Smooth muscle cell (in vitro differentiated cells): ENCODE measurements around the gene AS3MT. TPM values are rescaled to one million over a fixed set of nuclear protein-coding genes. Genes with fewer than 3 reads are reported as not detected.
"Not testable (repeated sequence)": the region's sequence is repeated elsewhere in the genome, so short reads cannot be mapped to it uniquely, and the experiment has no call there.

Source experiments
- DNase-seq: peaks from one replicate; lab custom pipeline; 2025; ENCODE audit not compliant: unreplicated experiment; lab: John Stamatoyannopoulos, UW
- H2AFZ ChIP-seq: fragments of 200-600 bp; sonication (generic); 2 replicates; pipeline ENCODE4 v1.6.0; 2016; ENCODE audit warnings: antibody characterized with exemption, low read depth, mild to moderate bottlenecking
- H3F3A ChIP-seq: fragments of 200-600 bp; sonication (generic); 2 replicates; pipeline ENCODE4 v1.6.0; 2017; ENCODE audit warnings: antibody characterized with exemption, low read depth
- H3K27ac ChIP-seq: fragments of 200-600 bp; sonication (generic); 2 replicates; pipeline ENCODE4 v1.5.1; 2016; ENCODE audit warnings: low read depth, mild to moderate bottlenecking
- H3K27me3 ChIP-seq: fragments of 200-600 bp; sonication (generic); 2 replicates; pipeline ENCODE4 v1.6.1; 2016; ENCODE audit warnings: low read depth, mild to moderate bottlenecking
- H3K36me3 ChIP-seq: fragments of 200-600 bp; sonication (generic); 2 replicates; pipeline ENCODE4 v1.5.1; 2016; ENCODE audit warnings: low read depth
- H3K4me1 ChIP-seq: fragments of 200-600 bp; sonication (generic); 2 replicates; pipeline ENCODE4 v1.5.1; 2016; ENCODE audit warnings: low read depth
- H3K4me2 ChIP-seq: fragments of 200-600 bp; sonication (generic); 2 replicates; pipeline ENCODE4 v1.6.0; 2016; ENCODE audit warnings: mild to moderate bottlenecking
- H3K4me3 ChIP-seq: fragments of 200-600 bp; sonication (generic); 2 replicates; pipeline ENCODE4 v1.5.1; 2016; ENCODE audit warnings: mild to moderate bottlenecking
- H3K79me2 ChIP-seq: fragments of 200-600 bp; sonication (generic); 2 replicates; pipeline ENCODE4 v1.6.0; 2016; ENCODE audit warnings: low read depth, mild to moderate bottlenecking
- H3K9ac ChIP-seq: fragments of 200-600 bp; sonication (generic); 2 replicates; pipeline ENCODE4 v1.6.0; 2016; ENCODE audit warnings: low read depth
- H3K9me3 ChIP-seq: fragments of 200-600 bp; sonication (generic); replicated peaks from 2 replicates; pipeline ENCODE4 v1.5.1; 2016; ENCODE audit warnings: low read depth
- H4K20me1 ChIP-seq: fragments of 200-600 bp; sonication (generic); 2 replicates; pipeline ENCODE4 v1.6.0; 2016; ENCODE audit warnings: low read depth
- CTCF ChIP-seq: fragments of 200-600 bp; sonication (generic); IDR thresholded peaks from 2 replicates; pipeline ENCODE4 v1.5.1; 2017; ENCODE audit warnings: borderline replicate concordance, mild to moderate bottlenecking, antibody characterized with exemption; ENCODE audit not compliant: insufficient read depth, poor library complexity, severe bottlenecking
- WGBS: methylation state at CpG from one replicate; pipeline ENCODE4 v1.1.7; 2016; ENCODE audit warnings: low lambda C conversion rate; 5-methylcytosine and 5-hydroxymethylcytosine counted together
- polyA plus RNA-seq: library from polyadenylated mRNA; unstranded; fragments of >200 nt; fragmentation: Nextera tagmentation; extraction: Ambion mirVana; gene quantifications from 2 replicates; pipeline ENCODE4 v1.2.1, GENCODE V29; 2016
- total RNA-seq: library from RNA; depleted of rRNA; stranded (reverse); fragments of >200 nt; gene quantifications from 2 replicates; pipeline ENCODE4 v1.2.3, GENCODE V29; 2014

The AS3MT gene
- total and polyA plus RNA-seq, 2 experiments from 2014 or later: 1.7 to 3.7 TPM

GRCh38 chr10:102832987-102833386 lies 36.3 kb upstream of the AS3MT start:
- H3K79me2 ChIP-seq: no peaks in the 10 kb centered on the region
- H2AFZ ChIP-seq: no peak overlapping the region

DNA sequence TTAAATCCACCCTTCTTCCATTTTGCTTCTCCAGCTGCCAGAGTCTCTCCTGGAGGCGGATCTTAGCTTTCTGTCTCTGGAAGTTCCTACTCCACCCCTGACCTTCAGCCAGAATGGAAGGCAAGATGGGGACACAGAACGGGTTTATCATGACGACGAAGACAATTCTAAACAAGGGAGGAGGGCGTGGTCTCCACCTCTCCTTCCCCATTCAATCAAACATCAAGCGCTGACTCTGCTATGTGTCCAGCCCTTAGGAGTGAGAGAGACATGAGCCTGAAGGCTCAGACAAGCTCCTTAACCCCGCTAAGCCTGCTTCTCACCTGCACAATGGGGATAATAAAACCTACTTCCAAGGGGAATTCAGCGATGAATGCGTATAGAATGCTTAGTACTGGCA lies 35.1 kb upstream of the AS3MT start:
- Histone ChIP-seq H3K27ac (no peak overlapping the region), H3K9ac (no peak overlapping the region), H4K20me1 (no peaks in the 10 kb centered on the region), H3K36me3 (no peaks in the 10 kb centered on the region), H3K4me3 (no peak overlapping the region), H3K4me1 (no peaks in the 10 kb centered on the region), H3K9me3 (no peaks in the 10 kb centered on the region), H3K27me3 (no peaks in the 10 kb centered on the region), H3F3A (no peaks in the 10 kb centered on the region), H3K4me2 (no peak overlapping the region), H2AFZ (no peak overlapping the region), H3K79me2 (no peaks in the 10 kb centered on the region)
- WGBS: 70% methylated on average over 9 of the region's 9 CpGs
- no peak for TF ChIP-seq CTCF
- no peak for DNase-seq

More at GRCh38 chr10:102832987-102833386, 36.3 kb upstream of the AS3MT start:
- Histone ChIP-seq H3K27ac (no peak overlapping the region), H3K36me3 (no peaks in the 10 kb centered on the region), H3K4me2 (no peak overlapping the region), H3K4me3 (no peak overlapping the region), H3K4me1 (no peaks in the 10 kb centered on the region), H3F3A (no peaks in the 10 kb centered on the region), H3K27me3 (no peaks in the 10 kb centered on the region), H4K20me1 (no peaks in the 10 kb centered on the region), H3K9me3 (no peaks in the 10 kb centered on the region), H3K9ac (no peak overlapping the region)
- DNase-seq: no peak
- no peak for TF ChIP-seq CTCF
- 89% methylated on average over 4 of the region's 4 CpGs for WGBS

DNA sequence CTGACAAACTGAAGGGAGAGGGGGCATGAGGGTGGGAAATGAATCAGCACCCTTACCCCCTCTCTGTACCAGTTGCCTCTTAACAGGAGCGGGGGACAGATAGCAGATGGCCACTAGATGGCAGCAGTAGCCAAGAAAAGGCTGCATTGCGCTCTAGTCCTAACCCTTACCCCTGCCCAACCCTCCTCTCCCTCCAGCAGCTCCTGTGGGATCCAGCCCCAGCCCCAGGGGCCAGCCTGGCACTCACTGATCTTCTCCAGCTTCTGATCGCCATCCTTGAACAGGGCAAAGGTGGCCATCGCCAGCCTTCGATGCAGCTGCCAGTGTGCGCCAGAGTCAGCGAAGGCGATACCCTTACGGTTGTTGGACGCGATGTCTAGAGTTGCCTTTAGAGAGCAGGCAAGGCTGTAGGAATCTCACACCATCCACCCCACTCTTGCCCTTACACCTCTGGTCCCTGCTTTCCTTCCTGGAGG lies 34.2 kb upstream of the AS3MT start:
- Histone ChIP-seq H3F3A (no peaks in the 10 kb centered on the region), H3K4me3 (no peak overlapping the region), H4K20me1 (no peaks in the 10 kb centered on the region), H3K9ac (no peak overlapping the region), H3K27ac (no peak overlapping the region), H3K4me1 (no peaks in the 10 kb centered on the region), H3K9me3 (no peaks in the 10 kb centered on the region), H3K4me2 (no peak overlapping the region), H3K79me2 (no peaks in the 10 kb centered on the region), H3K36me3 (no peaks in the 10 kb centered on the region), H3K27me3 (no peaks in the 10 kb centered on the region), H2AFZ (no peak overlapping the region)
- peak; percentile 86 for TF ChIP-seq CTCF
- WGBS: 62% methylated on average over 11 of the region's 11 CpGs
- peak; percentile 8 for DNase-seq

GRCh38 chr10:102837230-102837721 lies 32.0 kb upstream of the AS3MT start, which contains the start of gene CYP17A1:
Gene CYP17A1, minus strand, starts transcription at chr10:102837413. Its CDS starts 52 bp downstream, at chr10:102837361.
- Histone ChIP-seq H3K79me2 (no peaks in the 10 kb centered on the region), H3K9ac (no peak within 1 kb of the TSS), H3K4me1 (no peaks in the 10 kb centered on the region), H3F3A (no peaks in the 10 kb centered on the region), H3K4me3 (no peak within 1 kb of the TSS), H3K36me3 (no peaks in the 10 kb centered on the region), H3K4me2 (no peak within 1 kb of the TSS), H3K27ac (no peak within 1 kb of the TSS), H2AFZ (no peak within 1 kb of the TSS), H3K27me3 (peaks cover 5% of the 10 kb centered on the region), H4K20me1 (no peaks in the 10 kb centered on the region), H3K9me3 (no peaks in the 10 kb centered on the region)
- TF ChIP-seq CTCF: no peak
- DNase-seq: no peak
- WGBS: 90% methylated on average over 5 of the region's 5 CpGs

GRCh38 chr10:102838276-102838927 lies 30.9 kb upstream of the AS3MT start:
- not testable (repeated sequence) for H3K27me3 ChIP-seq, H3K9ac ChIP-seq, H3F3A ChIP-seq, H2AFZ ChIP-seq, H4K20me1 ChIP-seq, H3K4me3 ChIP-seq, H3K36me3 ChIP-seq, DNase-seq, H3K27ac ChIP-seq, H3K9me3 ChIP-seq, H3K4me2 ChIP-seq, H3K79me2 ChIP-seq, H3K4me1 ChIP-seq
- WGBS: 90% methylated on average over 9 of the region's 9 CpGs
